Activated CD8-positive, alpha-beta memory T cell treated with anti-CD3 and anti-CD28 coated beads, Interleukin-2, amount 50 U/mL, for 24 hours (primary cell): ENCODE data around the gene TCF4.
"Not testable (repeated sequence)": the region's sequence is repeated elsewhere in the genome, so short reads cannot be mapped to it uniquely, and the experiment has no call there.

Experiments
- DNase-seq: peaks from one replicate; pipeline ENCODE4 v3.0.0-alpha.2; 2020; ENCODE audit errors: extremely low read depth

Gene TCF4

GRCh38 chr18:55477499-55477859 is 110.5 kb downstream of the TCF4 start:
- DNase-seq, result no peak

- DNase-seq, result no peak
Measured at GRCh38 chr18:55475916-55476315, 112.1 kb downstream of the TCF4 start.

GRCh38 chr18:55475467-55475866 is 112.5 kb downstream of the TCF4 start:
- no peak for DNase-seq

GRCh38 chr18:55473560-55473959 is 114.4 kb downstream of the TCF4 start:
- no peak for DNase-seq

- no peak for DNase-seq
Measured at GRCh38 chr18:55473058-55473457, 114.9 kb downstream of the TCF4 start.

DNA sequence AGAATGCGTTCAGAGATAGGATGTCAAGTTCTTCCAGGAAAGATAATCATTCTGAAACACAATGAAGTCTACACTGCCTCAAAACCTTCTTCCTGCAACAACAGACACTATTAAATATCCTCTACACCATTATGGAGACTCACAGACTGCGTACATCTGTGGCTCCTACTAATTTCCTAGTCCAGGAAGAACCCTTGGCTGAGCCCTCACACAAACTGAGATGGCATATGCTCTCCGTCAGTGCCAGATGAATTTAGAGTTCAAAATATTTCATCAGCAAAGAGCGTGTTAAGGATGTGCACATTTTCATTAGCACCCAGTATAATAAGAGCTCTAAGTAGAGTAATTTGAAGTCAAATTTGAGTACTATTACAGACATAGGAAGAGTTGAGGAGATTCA is 117.2 kb downstream of the TCF4 start:
- no peak for DNase-seq

- DNase-seq, result not testable (repeated sequence)
Measured at GRCh38 chr18:55469134-55469533, 118.9 kb downstream of the TCF4 start.

DNA sequence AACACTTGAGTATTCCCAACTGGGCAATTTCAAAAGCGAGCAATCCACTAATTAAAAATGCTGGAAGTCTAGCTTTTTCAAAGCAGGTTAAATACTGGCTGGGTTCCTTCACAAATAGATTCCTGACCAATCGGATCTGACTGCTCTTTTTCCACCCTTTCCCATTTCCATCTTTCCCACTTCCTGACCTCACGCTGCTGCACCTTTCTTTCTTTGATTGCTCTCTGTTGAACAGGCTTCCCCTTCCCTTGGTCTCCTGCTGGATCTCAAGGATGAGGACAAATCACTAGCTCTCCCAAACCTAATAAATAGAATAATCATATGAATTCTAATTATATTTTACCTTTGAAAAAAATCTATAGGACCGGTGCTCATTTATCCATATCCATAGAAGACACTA is 121.2 kb downstream of the TCF4 start:
- no peak for DNase-seq

DNA sequence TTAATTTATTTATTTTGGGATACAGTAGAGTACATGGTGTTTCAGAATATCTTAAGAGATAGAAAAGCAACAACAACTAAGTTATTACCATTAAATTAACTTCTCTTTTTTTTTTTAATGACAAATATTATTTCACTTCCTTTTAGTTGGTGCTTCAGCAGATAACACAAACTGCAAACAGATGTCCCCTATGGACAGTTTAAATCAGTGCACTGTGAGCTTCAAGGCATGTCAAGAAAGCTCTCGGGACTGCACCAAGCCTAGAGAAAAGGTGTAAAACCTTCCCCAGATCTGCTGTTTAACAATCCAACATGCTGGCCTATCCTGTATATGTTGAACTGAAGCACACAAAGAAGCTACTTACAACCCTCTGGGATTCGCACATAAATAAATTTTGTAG is 122.7 kb downstream of the TCF4 start:
- DNase-seq, result no peak

- DNase-seq, result no peak
Measured at GRCh38 chr18:55464581-55464980, 123.4 kb downstream of the TCF4 start.

- DNase-seq, result no peak
Measured at GRCh38 chr18:55462652-55463051, 125.3 kb downstream of the TCF4 start.

DNA sequence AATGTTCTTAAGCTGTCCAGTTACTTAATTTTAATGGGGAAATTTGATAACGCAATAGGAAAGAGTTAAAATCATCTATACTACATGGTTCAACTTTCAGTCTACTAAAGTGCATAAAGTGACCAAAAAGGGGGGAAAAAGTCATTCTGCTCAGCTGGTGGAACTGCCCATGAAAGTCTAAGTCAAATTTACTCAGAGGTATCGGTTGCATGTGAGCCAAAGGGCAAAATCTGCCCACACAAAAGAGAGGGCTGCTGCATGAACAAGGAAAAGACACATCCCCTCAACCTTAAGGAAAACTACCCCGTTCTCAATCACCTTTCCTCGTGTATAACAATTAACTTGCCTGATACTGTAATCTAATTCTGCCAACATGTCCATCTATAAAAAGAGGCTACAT is 126.1 kb downstream of the TCF4 start:
- no peak for DNase-seq

- DNase-seq, result no peak
Measured at GRCh38 chr18:55458456-55459203, 129.4 kb downstream of the TCF4 start.

DNA sequence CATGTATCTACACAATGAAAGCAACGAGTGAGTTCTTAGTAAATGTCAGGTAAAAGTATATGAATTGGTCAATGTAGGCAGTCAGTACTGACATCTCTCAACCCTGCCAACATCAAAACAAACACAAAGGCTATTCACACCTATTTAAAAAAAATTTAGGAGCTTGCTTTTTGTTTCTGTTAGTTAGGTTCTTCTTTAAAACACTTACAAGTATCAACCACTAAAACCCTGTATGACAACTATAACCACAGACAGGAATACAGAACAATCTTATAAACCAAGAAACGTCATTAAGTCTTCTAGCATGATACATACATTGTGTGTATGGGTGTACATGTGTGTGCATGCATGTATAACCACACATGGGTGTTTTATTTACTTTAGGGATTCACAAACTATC is 131.0 kb downstream of the TCF4 start:
- no peak for DNase-seq

- no peak for DNase-seq
Measured at GRCh38 chr18:55455938-55456337, 132.1 kb downstream of the TCF4 start.

GRCh38 chr18:55453186-55453585 is 134.8 kb downstream of the TCF4 start:
- no peak for DNase-seq

DNA sequence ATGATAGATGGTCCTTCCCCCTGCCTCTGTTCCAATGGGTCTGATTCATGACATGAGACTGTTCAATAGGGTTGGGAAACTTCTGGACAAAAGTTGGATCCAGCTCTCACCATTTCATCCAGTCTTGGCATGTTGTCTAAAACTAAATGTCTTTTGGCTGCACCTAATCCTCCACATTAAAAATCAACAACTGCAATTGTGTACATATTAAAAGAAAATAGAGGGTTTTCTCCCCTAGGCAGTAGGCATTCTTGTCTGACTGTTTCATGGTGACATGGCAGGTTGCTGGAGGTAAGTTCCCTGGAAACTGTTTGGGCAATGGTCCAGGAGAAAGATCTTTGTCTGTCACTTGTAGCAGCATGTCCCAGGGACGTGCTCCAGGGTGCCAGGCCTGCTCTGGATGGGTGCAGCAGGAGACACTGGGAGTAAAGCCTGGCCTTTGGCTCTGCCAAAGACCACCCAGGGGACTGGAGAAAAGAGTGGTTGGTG is 135.8 kb downstream of the TCF4 start:
- DNase-seq, result no peak

DNA sequence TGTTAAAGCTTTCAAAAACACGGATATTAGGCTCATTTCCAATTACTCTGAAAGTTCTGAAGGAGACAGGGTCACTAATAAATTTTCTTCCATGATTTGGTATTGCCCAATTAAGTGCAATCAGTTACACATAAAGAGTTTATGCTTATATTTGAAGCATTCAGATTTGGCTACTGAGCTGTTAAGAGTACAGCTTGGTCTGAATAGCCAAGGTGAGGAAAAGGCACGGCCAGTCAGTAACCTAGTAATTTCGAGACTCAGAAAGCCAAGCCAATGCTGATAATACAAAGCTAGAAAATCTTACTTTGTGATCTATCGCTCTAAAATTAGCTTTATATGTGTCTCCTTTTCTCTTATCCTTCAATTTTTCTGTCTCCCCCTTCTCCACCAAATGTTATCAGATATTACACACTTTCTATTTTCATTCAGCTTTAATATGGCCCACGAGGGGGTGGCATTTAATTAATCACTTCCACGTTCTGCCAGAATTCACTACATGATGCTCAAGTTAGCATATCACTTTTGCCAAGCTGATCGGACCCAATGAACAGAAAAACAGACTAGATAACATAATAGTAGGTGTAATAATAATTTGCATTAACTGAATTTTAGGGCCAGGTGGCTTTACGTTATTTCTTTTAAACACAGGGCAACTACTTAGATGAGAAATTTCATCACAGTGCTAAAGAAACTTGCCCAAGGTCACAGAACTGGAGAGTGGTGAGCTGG is 138.4 kb downstream of the TCF4 start:
- DNase-seq, result no peak

DNA sequence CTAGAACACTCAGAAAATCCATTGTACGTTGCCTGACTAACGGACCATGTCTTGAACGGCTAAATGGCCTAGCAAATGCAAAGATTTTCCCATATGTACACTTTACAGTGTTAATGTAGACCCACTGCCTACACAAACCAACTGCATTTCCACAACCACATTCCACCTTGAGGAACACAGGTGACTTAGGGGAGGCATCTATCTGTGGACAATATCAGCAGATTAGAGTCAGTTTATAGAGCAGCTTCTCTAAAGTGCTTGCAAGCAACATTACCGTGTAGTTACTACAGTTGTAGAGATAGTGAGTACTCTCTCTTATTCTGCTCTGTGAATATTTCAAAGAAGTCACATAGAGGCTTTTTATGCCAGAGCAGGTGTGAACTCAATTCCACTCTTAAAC is 139.6 kb downstream of the TCF4 start:
- DNase-seq, result no peak

DNA sequence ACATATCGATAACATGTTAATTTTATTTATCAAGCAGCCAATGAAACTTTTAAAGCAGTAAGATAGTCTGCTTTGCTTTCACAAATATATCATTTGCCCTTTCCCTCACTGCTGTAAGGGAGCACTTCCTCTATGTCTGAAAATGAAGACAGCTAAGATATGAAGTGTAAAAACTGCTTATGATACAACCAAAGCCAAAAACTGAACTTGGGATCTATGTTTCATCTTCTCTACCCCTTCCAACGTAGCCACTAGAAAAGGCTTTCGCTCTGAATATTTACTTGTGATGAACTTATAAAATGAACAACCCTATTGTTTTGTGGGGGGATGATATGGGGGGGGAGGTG is 140.3 kb downstream of the TCF4 start:
- DNase-seq, result no peak

GRCh38 chr18:55446996-55447671 is 140.9 kb downstream of the TCF4 start:
- DNase-seq, result no peak

DNA sequence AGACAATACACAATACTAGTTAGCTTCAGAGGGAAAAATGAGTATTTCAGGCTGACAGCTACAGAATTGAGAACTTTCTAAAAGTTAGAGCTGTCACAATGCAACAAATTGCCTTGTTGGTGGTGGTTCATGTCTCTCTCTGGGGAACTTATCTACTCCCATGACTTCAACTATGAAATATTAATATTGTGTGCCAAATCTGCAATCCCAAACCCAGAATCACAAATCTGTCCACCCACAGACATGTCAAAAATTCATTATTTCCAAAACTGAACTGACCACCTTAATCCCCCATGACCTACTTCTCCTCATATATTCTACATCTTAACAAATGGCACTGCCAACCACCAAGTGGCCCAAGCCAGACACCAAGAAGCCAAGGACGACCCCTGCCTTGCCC is 143.5 kb downstream of the TCF4 start:
- no peak for DNase-seq

GRCh38 chr18:55443776-55444175 is 144.2 kb downstream of the TCF4 start:
- no peak for DNase-seq
